NCI-H2081 treated with DMSO at 0.1 percent for 48 hours (cell line): Measurements from ENCODE around the gene TBC1D9B.
A peak's percentile ranks its signal among the peaks of the same experiment; 100 is the strongest.

Experiments
- DNase-seq: peaks from one replicate; lab custom pipeline; 2025; lab: John Stamatoyannopoulos, UW

Gene TBC1D9B

DNA sequence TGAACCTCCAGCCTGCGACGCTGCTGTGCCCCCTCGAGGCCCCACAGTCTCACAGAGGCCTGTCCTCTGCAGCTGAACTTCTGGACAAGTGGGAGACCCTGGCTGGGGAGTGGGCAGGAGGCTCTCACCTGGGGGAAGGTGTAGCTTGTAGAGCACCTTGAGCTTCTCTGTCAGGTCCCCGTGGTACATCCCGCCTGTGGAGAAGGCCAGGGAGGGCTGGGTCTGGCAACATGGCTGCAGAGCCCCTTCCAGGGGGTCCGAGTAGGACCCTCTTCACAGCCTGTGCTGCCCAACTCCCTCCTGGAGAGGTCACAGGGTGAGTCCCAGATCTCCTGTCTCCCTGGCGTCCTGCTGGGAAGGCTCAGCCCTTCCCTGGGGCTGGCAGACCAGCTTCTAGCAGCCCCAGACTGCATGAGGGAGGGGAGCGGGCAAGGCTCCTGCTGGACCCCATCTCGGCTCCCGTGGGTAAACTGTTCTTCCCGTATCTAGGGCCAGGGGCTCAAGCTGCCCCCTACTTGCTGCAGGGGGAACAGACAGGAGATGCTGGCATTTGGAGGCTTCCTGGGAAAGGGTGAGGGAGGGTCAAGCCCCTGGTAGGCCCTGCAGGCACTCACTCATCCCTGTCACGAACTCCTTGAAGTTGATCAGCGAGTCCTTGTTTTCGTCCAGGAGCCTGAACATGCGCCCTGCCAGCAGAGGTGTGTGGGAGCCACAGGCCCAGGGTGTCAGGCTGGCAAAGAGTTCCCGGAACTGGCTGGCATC, 37.9 kb downstream of the TBC1D9B start:
- no peak for DNase-seq

DNA sequence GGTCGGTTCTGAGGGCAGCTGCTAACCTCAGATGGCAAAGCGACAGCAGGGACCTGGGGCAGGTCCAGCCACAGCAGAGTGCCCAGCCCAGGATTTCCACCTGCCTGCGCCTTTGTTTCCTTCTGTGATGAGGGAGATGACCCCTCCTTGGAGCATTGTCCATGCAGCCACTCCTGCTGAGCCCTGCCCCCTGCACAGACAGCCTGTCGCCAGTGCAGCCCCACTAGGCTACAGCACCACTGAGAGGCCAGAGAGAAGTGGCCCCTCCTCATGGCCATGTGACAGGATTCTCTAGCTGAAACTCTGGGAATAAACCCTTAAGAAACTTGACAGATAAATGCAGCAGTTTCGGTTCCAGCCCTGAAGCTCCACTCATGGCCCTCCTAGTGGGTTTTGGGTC, 38.6 kb downstream of the TBC1D9B start:
- DNase-seq: no peak

DNA sequence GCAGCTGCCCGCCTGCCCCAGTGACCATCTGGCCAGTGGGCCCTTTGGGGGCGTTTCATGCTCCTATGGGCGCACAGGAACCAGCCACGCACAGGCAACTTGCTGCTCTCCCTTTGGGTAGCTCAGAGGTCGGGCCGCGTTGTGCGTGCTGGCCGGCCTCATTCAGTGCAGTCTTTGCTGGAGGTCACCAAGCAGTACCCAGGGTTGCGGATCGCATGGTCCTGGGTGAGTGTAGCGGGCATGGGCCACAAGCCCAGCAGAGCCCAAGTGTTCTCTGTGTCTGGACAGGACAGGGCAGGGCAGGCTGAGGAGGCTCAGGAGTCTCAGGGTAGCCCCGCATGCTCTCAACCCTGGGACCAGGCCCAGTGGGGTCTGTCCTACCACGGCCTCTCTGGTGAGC, 39.2 kb downstream of the TBC1D9B start:
- DNase-seq: no peak

DNA sequence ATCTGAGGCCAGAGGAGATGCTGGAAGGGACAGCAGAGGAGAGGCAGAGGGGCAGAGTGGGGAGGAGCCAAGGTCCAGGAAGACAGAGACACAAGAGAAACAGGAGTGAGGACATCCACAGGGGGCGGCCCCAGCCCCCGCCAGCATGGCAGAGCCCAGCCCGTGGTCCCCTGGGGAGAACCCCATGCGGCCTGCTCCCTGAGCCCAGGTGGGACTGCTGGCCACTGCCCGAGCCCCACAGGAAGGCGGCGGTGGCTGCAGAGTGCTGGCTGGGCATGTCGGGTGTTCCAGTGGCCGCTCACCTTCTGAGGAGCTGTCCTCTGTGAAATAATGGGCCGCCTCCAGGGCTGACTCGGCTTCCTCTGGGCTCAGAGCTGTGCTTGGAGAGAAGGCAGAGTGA, 40.2 kb downstream of the TBC1D9B start:
- DNase-seq: no peak

DNA sequence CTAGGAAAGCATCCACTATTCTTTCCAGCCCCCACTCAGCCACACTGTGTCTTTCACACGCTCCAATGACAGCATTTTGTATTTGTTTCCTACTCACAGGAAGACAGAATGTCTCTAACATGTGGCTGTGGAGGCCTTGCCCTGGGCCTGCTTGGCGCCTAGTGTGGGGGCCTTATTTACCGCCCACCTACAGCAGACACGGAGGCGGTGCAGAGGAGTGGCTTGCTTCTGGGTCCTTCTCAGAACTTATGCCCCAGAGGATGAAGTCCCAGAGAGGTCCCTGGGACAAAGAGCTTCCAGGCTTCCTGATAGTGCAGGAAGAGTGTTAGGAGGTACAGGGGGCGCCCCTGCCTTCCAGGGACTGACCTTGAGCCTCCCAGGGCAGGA, 40.6 kb downstream of the TBC1D9B start:
- DNase-seq: no peak

DNA sequence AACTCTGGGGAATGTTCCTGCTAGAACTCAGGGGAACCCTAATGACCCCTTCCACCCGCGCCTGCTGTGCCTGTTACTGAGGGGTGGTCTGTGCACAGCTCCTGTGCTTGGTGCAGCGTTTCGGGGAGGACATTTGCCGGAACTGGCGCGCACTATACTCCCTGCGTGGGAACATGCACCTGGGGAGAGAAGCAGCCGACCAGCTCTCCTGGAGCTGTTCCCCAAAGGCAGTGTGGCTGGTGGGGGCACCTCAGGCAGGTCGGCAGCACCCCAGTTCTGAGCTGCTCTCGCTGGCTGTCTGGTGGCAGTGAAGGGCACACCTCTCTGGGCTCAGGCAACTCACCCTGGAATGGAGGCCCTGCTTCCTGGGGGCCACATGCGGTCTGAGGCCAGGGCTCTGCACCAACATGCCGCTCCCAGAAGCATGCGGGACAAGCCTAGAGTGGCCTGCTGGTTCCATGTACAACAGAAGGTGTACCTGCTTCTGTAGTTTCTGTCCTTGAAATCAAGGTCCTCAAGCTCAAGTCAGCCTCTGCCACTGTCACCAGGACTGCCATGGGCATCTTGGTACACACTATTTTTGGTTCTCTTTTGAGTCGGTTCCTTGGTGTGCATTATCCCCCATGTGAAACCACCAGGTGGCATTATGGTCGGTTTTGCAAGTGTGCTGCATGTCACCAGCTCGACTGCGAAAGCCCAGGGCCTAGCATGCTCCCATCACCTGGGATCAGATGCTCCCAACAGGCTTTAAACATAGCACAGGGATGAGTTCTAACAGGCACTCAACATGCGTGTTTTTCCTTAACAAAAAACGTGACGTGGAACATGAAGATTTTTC, 41.2 kb downstream of the TBC1D9B start:
- DNase-seq: no peak

DNA sequence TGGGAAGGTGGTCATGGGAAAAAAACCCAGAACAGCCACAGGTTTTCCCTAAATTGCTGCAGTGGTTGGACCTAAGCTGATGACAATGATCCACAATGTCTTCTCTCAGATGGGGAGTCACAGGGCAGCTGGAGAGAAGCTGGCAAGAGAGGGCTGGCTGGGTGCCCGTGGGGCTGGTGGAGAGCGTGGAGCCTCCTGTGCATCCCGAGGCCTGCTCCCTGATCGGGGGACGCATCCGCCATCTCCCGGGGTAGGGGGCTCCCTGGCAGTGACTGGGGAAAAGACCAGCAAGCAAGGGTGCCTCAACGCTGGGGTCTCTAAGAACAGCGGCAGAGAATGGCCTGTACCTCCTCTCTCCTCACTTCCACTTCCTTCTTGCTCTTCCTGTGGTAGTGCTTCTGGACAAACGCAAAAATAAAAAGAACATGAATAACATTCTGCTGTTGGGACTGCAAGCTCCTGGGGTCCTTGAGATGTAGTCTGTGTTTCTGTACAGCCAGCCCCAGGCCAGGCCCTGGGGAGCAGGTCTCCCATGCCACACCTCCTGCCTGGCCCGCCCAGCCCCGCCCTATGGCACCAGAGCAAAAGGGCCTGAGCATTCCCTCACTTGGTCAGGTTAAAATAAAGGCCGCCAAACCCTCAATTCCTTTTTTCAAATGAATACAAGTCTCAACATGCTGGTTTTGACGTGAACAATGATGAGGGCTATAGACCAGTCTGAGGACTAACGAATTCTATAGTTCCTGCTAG, 42.0 kb downstream of the TBC1D9B start:
- no peak for DNase-seq

DNA sequence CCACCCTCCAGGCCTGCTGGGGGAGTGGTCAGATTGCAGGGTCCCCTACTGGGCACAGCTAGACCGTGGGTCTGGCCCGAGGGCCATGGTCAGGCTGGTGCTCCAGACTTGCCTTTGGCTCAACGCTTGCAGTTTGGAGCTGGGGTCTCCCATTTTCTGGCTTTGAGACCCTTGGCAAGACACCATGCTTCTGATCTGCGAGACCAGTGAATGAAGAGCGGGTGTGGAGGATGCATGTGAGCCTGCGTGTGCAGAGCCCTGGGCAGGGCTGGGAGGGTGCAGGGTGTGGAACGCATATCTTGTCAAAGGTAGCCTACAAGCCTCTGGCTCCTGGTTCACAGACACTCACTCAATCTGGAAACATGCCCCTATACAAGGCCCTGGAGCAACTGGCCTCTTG, 43.0 kb downstream of the TBC1D9B start:
- no peak for DNase-seq

DNA sequence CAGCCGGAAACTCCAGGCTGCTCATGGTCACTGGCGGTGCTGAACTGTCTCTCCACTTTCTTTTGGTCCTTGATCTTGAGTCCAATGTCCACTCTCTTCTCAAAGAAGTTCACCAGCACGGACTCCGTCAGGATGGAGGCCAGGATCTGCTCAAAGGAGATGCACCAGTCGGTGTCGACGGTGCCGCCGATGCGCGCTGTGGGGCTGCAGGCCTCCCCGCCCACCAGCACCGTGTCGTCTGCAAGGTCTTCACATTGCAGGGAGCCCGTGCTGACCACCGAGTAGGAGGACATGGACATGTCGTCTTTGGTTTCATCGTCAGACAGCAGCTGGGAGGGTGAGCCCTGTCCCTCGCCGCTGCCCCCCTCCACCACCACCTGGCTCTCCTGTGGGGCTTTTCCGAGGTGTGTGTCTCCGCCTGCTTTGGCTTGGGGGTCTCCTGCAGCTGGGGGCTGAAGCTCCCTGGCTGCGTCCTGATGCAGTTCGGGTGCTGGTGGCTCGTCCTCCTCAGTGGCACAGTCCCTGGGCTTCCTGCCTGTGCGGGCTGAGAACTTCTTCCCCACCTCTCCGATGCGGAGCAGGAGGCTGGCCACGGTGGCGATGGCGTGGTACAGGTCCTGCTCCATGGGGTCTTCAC, 44.1 kb downstream of the TBC1D9B start:
- no peak for DNase-seq

DNA sequence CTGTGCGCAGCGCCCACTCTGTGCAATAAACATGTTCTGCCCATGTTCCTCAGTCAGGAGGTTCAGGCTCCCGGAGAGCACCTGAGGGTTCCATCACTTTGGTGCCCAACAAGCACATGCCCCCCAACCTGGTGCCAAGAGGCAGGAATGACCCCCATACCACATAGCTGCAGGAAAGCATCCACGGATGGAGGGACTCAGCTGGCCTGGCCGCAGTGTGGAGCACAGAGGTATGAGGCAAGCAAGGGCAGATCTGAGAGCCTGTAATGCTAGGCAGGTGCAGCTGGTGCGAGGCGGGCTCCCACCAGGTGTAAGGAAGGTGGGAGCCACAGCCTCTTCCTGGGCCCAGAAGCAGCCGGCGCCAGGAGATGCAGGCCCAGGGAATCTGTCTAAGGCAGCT, 44.8 kb downstream of the TBC1D9B start:
- no peak for DNase-seq

DNA sequence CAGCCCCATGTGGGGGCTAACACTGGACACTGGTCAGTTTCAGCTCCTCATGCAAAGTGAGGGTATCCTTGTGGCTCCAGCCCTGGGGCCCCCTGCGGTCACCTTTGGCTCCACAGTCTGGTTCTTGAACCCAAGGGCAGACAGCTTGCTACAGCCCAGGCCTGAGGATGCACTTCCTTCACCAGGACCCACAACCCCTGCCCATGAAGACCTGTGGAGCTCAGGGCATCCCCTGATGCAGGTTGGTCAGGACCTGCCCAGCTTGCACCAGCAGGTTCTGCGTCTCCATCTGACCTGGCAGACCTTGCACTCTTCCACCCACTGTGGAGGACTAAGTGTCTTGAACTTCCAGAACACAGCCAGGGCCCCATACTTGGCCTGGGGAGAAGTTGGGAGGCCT, 45.4 kb downstream of the TBC1D9B start:
- DNase-seq: no peak

DNA sequence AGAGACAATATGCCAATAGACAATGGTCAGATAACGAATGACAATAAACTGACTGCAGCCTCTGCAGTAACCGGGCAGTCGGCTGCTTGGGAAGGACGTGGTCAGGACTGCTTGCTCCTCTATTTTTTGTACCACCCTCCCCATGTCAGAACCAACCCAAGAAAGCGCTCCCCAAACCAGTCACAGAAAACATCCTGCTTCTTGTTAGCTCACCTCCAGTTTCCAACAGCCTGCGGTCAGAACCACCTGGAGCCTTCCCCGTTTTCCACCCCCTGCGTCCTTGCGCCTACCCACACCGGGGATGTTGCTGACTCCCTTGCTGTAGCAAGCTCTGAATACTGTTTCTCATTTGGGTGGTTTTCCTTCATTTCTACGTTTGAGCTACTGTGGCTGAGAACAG, 47.4 kb downstream of the TBC1D9B start:
- DNase-seq: no peak

DNA sequence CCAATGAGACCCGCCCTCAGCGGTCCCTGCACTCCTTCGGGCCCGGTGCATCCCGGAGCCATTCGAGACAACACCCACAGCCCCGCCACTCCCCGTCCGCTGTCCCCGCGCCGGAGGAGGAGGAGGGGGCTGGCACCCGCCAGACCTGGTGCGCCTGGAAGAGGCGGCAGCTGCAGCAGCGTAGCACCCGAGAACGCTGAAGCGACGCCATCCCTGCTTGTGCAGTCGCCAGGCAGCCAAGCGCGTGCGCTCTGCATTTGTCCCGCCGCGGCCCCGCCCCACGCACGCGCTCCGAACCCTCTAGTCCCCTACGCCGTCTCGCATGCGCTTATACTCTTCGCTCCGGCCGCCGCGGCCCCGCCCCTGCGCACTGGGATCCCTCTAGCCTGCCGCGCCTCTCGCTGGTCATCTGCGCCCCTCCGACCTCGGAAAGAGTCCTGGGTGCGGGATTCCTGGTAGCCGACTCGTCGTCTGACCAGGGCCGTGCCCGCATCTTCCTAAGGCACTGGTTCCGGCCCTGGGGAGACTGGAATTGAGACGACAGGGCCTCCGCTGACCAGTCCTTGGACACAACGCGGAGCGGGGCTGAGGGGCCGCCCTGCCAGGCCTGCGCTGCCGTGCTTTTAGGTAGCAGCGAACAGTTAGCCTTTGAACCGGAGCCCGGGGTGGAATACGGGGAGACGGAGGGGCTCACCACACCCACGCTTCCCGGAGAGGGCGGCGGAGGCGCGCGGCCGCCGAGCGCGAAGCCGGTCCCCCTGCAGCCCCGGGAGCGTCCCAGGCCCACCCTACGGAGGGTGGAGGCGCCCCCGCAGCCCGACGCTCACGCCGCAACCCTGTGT, 48.9 kb downstream of the TBC1D9B start, which contains the start of gene MRNIP:
Gene MRNIP (minus strand): TSS at position 232 of the 842 bp plus-strand sequence. CDS start 21 bp downstream, at position 211.
- peak; percentile 52 for DNase-seq

DNA sequence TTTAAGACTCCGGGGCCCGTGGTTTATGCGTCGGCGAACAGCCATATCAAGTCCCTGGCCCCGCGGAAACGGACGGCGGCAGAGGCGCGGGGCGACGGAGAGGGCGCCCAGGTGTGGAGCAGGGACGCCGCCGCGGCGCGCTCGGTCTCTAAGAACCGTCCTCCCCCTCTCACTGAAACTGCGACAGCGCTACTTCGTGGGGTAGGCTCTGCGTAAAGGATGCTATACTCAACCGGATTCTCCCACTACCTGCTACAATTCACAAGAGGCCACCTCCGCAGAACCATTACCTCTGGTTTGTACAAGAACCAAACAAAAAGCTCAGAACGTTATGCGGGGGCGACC, 49.5 kb downstream of the TBC1D9B start:
- DNase-seq: no peak

DNA sequence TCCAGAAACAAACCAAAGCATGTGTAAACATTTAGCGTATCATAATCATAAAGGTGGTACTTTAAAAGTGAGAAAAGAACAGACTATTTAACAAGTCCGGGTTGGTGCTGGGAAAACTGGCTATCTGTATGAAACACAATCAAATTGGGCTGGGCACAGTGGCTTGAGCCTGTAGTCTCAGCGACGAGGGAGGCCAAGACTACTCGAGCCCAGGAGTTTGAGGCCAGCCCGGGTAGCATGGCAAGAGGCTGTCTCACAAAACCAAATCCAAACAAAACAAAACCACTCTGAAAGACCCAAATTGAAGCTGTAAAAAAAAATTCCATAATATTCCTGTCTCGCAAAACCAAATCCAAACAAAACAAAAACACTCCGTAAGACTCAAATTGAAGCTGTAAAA, 53.3 kb downstream of the TBC1D9B start:
- DNase-seq: no peak

DNA sequence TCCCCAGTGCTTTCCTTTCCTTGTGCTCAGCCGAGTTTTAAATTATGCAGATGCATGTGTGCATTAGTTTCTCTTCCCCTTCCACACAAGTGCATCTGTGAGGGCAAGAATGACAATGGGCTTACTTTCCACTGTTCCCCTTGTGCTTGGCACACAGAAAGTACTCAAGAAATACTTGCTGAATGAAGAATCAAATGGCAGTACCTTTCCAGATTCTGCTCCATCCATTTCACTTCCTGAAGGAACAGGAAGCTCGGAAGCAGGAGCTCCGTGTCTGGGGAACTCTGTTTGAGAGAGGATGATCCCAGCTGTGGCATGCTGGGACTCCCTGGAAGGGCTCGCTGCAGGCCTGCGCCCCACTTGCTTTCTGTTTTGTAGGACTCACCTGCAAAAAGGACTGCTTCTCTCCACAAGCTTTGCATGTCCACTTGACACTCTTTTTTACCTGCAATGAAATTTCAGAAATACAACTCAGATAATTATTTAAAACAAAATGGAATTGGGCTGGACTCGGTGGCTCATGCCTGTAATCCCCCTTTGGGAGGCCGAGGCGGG, 54.6 kb downstream of the TBC1D9B start:
- DNase-seq: no peak

DNA sequence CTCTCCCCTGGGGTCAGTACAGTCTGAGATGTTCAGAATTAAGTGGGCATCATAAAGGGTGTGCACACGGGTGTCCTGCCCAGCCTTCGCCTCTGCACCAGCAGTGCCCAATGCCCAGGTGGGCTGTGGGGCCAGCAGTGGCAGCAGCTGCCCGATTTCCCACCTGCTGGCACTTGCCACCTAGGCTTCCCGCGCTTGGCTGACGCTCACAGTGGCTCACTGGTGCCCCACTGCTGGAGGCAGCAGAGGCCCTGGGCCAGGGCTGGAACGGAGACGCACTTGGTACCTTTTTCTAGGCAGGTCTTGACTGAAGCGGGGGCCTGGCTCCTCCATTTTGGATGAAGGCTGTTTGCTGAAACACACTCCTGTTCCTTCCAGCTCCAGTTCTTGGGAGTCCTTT, 66.1 kb downstream of the TBC1D9B start:
- DNase-seq: no peak

DNA sequence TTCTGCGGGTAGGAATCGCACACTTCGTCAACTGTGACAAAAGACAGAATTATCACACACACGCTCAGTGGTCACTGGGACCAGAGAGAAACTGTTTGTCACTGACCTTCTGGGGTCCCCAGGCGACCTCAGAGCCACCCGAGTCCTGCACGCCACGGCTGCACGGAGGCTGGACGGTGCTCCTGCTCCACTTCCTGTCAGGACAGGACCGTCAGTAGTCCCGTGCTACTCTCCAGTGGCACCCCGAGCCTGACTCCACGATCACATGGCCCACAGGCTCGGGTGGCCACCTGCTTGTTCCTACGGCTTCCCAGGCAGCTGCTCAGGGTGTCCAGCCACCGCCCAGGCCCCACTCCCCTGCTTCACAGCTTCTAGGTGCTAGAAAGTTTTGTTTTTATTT, 66.9 kb downstream of the TBC1D9B start:
- DNase-seq: no peak

DNA sequence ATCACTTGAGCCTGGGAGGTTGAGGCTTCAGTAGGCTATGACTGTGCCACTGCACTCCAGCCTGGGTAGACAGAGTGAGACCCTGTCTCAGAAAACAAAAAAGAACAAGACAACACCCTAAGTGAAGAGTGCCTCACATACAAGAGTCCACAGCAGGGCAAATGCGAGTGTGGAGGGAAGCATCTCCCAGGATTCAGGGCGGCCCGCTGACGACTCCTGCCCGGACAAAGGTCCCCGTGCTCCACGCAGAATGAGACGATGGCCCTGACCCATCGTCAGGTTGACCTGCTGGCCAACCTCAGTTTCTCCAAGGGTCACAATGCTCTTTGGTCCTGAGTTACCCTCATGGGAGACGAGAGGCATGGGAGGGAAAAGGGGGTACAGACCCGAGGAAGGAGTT, 67.4 kb downstream of the TBC1D9B start:
- no peak for DNase-seq

DNA sequence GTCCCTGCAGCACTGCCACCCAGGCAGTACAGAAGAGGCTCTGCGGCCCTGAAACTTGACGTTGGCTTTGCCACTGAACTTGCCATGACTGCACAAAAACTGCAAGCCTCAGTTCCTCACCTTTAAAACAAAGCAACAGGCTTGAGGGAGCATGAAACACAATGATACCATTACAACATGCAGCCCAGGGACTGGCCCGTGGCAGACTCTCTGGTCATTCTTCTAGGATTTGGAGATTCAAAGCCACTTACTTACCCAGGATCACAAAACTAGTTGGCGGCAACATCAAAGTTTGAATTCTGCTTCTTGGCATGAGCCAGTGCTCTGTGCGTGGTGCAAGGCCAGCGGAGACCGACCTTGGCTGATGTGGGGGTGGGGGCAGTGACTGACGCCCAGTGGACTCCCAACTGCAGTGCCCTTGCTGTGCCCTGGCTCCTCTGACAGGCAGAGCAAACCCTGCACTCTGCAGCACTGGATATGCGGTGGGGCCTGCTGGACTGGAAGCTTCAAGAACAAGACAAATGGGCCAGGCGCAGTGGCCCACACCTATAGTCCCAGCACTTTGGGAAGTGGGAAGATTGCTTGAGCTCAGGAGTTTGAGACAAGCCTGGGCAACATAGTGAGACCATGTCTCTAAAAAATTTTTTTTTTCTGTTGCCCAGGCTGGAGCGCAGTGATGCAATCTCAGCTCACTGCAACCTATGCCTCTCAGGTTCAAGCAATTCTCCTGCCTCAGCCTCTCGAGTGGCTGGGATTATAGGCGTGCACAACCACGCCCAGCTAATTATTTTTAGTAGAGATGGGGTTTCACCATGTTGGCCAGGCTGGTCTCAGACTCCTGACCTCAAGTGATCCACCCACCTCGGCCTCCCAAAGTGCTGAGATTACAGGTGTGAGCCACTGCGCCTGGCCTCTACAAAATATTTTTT, 68.1 kb downstream of the TBC1D9B start:
- DNase-seq: no peak
